ENCODE measurements around the gene ZSWIM6. TPM values are rescaled to one million over a fixed set of nuclear protein-coding genes. Genes with fewer than 3 reads are reported as not detected.

The ZSWIM6 gene
- total and polyA plus RNA-seq, 2 of the 4 experiments (the other 2 are of a cell fraction), result 10.8 to 14.1 TPM

DNA sequence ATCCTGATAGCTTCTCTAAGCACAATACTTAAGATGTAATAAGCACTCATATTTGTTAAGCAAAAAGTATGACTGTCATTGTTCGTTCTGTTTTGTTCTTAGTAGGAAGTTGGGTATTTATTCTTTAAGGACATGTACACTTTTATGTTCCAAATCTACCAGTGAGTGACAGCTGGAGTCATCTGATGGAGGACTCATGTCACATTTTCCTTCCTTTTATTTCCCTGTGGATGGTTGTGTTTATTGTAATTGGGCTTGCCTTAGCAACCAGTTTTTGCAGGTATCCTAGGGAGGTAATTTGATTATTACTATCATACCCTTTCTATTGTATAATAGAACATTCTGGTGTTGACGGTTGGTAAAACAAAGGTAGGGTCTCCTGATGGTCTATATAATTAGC, 145.7 kb downstream of the ZSWIM6 start:
- Histone ChIP-seq H2AFZ (replicated peaks; ENCODE audit: low read length, poor library complexity) (no peak overlapping the region), H3K9me1 (ENCODE audit: insufficient read depth, low read length) (peaks cover 9% of the 10 kb centered on the region; the same call in 1 of the 2 replicates), H3K14ac (replicated peaks; ENCODE audit: low read depth, low read length) (no peak overlapping the region), H3K79me1 (ENCODE audit: low read depth in 1 of 2, low read length in 2 of 2) (peaks cover 35 to 57% of the 10 kb centered on the region in 2 experiments), H3K4me3 (ENCODE audit: insufficient read depth, low read depth, low read length) (no peak overlapping the region), H3K9ac (ENCODE audit: low read depth, low read length) (no peak overlapping the region), H3K4ac (ENCODE audit: low read depth, low read length) (no peak overlapping the region), H2AK5ac (ENCODE audit: low read depth, low read length) (no peak overlapping the region), H4K8ac (ENCODE audit: low read depth in 2 of 2, low read length in 2 of 2) (no peak overlapping the region), H2AK9ac (replicated peaks; ENCODE audit: low read depth, low read length, poor library complexity) (no peak overlapping the region), H4K20me1 (ENCODE audit: insufficient read depth, low read length) (peaks cover 30% of the 10 kb centered on the region), H3K9me3 (ENCODE audit: control insufficient read depth, insufficient read depth, low read length) (no peaks in the 10 kb centered on the region), H2BK5ac (ENCODE audit: low read depth, low read length, poor library complexity, severe bottlenecking) (no peak overlapping the region), H2BK15ac (ENCODE audit: low read depth, low read length) (no peak overlapping the region), H3K27me3 (ENCODE audit: control insufficient read depth, insufficient read depth, low read length) (no peaks in the 10 kb centered on the region), H2BK120ac (ENCODE audit: low read depth, low read length) (no peak overlapping the region), H3K23ac (ENCODE audit: low read depth, low read length) (no peak overlapping the region), H2BK20ac (ENCODE audit: low read depth, low read length) (no peak overlapping the region), H3K4me2 (ENCODE audit: low read depth, low read length) (no peak overlapping the region), H3K36me3 (ENCODE audit: control insufficient read depth, insufficient read depth, low read length) (peaks cover 7% of the 10 kb centered on the region), H3K4me1 (ENCODE audit: control insufficient read depth, insufficient read depth, low read length) (peaks cover 4% of the 10 kb centered on the region; the same call in 1 of the 2 replicates), H4K91ac (ENCODE audit: insufficient read depth, low read depth, low read length) (no peak overlapping the region), H3K56ac (ENCODE audit: extremely low read depth, insufficient read depth, low read length) (no peak overlapping the region), H4K5ac (ENCODE audit: low read depth, low read length) (no peak overlapping the region), H3K27ac (ENCODE audit: insufficient read depth, low read length) (no peak overlapping the region), H3K18ac (ENCODE audit: low read depth, low read length) (no peak overlapping the region)
- dilution Hi-C loops (cut with HindIII; ENCODE audit: low sequenced_read_pairs, unreplicated experiment), result no loop called here
- in situ Hi-C loops (cut with MboI; ENCODE audit: low sequenced_read_pairs), result no loop called here
- intact Hi-C loops (cut with micrococcal nuclease), result no loop called here
- no peak for TF ChIP-seq MAZ (IDR thresholded peaks at IDR 0.05; ENCODE audit: borderline replicate concordance, low read depth, low read length)
- TF ChIP-seq NFE2L2 (IDR thresholded peaks at IDR 0.05; ENCODE audit: low read depth, low read length), result no peak
- TF ChIP-seq RCOR1 (IDR thresholded peaks at IDR 0.05; ENCODE audit: insufficient replicate concordance, low read length), result no peak
- TF ChIP-seq MAFK (IDR thresholded peaks at IDR 0.05; ENCODE audit: low read depth, low read length), result no peak
- TF ChIP-seq, protein P1, sequence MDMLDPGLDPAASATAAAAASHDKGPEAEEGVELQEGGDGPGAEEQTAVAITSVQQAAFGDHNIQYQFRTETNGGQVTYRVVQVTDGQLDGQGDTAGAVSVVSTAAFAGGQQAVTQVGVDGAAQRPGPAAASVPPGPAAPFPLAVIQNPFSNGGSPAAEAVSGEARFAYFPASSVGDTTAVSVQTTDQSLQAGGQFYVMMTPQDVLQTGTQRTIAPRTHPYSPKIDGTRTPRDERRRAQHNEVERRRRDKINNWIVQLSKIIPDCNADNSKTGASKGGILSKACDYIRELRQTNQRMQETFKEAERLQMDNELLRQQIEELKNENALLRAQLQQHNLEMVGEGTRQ (IDR thresholded peaks at IDR 0.05; ENCODE audit: low read depth, low read length), result no peak
- TF ChIP-seq, protein P2, sequence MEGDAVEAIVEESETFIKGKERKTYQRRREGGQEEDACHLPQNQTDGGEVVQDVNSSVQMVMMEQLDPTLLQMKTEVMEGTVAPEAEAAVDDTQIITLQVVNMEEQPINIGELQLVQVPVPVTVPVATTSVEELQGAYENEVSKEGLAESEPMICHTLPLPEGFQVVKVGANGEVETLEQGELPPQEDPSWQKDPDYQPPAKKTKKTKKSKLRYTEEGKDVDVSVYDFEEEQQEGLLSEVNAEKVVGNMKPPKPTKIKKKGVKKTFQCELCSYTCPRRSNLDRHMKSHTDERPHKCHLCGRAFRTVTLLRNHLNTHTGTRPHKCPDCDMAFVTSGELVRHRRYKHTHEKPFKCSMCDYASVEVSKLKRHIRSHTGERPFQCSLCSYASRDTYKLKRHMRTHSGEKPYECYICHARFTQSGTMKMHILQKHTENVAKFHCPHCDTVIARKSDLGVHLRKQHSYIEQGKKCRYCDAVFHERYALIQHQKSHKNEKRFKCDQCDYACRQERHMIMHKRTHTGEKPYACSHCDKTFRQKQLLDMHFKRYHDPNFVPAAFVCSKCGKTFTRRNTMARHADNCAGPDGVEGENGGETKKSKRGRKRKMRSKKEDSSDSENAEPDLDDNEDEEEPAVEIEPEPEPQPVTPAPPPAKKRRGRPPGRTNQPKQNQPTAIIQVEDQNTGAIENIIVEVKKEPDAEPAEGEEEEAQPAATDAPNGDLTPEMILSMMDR (conservative IDR thresholded peaks at IDR 0.05; ENCODE audit: low read depth, low read length), result no peak
- TF ChIP-seq RAD21 (IDR thresholded peaks at IDR 0.05; ENCODE audit: low read length), result no peak
- no peak for TF ChIP-seq SMC3 (IDR thresholded peaks at IDR 0.05; ENCODE audit: low read depth, low read length)
- no peak for TF ChIP-seq BHLHE40 (IDR thresholded peaks at IDR 0.05; ENCODE audit: low read depth, low read length)
- no peak for TF ChIP-seq FOS (IDR thresholded peaks at IDR 0.05; ENCODE audit: low read depth, low read length)
- no peak for TF ChIP-seq RFX5 (IDR thresholded peaks at IDR 0.05; ENCODE audit: low read depth, low read length)
- TF ChIP-seq CHD1 (IDR thresholded peaks at IDR 0.05; ENCODE audit: low read depth, low read length), result no peak
- no peak for TF ChIP-seq MXI1 (IDR thresholded peaks at IDR 0.05; ENCODE audit: borderline replicate concordance, low read depth, low read length)
- no peak for TF ChIP-seq CEBPB (IDR thresholded peaks at IDR 0.05; ENCODE audit: low read depth, low read length)
- no peak for TF ChIP-seq POLR2A (IDR thresholded peaks at IDR 0.05; ENCODE audit: low read depth, low read length)
- TF ChIP-seq, protein P3, sequence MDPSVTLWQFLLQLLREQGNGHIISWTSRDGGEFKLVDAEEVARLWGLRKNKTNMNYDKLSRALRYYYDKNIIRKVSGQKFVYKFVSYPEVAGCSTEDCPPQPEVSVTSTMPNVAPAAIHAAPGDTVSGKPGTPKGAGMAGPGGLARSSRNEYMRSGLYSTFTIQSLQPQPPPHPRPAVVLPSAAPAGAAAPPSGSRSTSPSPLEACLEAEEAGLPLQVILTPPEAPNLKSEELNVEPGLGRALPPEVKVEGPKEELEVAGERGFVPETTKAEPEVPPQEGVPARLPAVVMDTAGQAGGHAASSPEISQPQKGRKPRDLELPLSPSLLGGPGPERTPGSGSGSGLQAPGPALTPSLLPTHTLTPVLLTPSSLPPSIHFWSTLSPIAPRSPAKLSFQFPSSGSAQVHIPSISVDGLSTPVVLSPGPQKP (IDR thresholded peaks at IDR 0.05; ENCODE audit: borderline replicate concordance, low read depth, low read length), result no peak
- ChIA-PET CTCF (no interaction called here), POLR2A (ENCODE audit: unreplicated experiment) (no interaction called here)
- no TSS peak for BruUV-seq (replicated peaks)
- no CpG with 5 or more reads among the region's 2 CpGs for WGBS, 2 experiments (ENCODE audit: extremely low coverage in 2 of 2, insufficient read length in 1 of 2)
- DNase-seq, result no peak
- no peak for ATAC-seq (ENCODE audit: low read depth)
